ENCODE data around the gene FAM131A. TPM values are rescaled to one million over a fixed set of nuclear protein-coding genes. Genes with fewer than 3 reads are reported as not detected.
A peak's percentile ranks its signal among the peaks of the same experiment; 100 is the strongest.

Gene FAM131A
- total RNA-seq, 1 donor from 2014 or later = 28.5 TPM

GRCh38 chr3:184352897-184353545, 15.6 kb downstream of the FAM131A start:
- intact Hi-C loops (cut with DNase I) = no loop called here

GRCh38 chr3:184353546-184353941, 16.1 kb downstream of the FAM131A start:
- intact Hi-C loops (cut with DNase I) = no loop called here

More at GRCh38 chr3:184352897-184353545, 15.6 kb downstream of the FAM131A start:
- H3K9me3 ChIP-seq = no peaks in the 10 kb centered on the region
- no peaks in the 10 kb centered on the region for H3K27me3 ChIP-seq
- peaks cover 0 to 14% of the 10 kb centered on the region in 2 donors for H3K36me3 ChIP-seq
- no peak overlapping the region for H3K27ac ChIP-seq
- no peak overlapping the region for H3K4me3 ChIP-seq
- DNase-seq (ENCODE audit: extremely low spot score in 2 of 2) = no peak
- TF ChIP-seq CTCF (IDR thresholded peaks at IDR 0.05) = no peak
- TF ChIP-seq POLR2AphosphoS5 (IDR thresholded peaks at IDR 0.05; ENCODE audit: insufficient read depth in 1 of 2, low read depth in 1 of 2) = no peak
- no peak for TF ChIP-seq POLR2A (IDR thresholded peaks at IDR 0.05)
- peaks cover 10% of the 10 kb centered on the region for H3K4me1 ChIP-seq

GRCh38 chr3:184354121-184354728, 16.8 kb downstream of the FAM131A start:
- Histone ChIP-seq H3K4me1 (peaks cover 10% of the 10 kb centered on the region), H3K36me3 (peaks cover 0 to 14% of the 10 kb centered on the region in 2 donors), H3K27me3 (no peaks in the 10 kb centered on the region), H3K9me3 (no peaks in the 10 kb centered on the region), H3K27ac (no peak overlapping the region), H3K4me3 (no peak overlapping the region)
- no peak for TF ChIP-seq POLR2A (IDR thresholded peaks at IDR 0.05)
- TF ChIP-seq CTCF (IDR thresholded peaks at IDR 0.05) = peak; percentile 23 to 57 (median 54)
- no peak for TF ChIP-seq POLR2AphosphoS5 (IDR thresholded peaks at IDR 0.05; ENCODE audit: insufficient read depth in 1 of 2, low read depth in 1 of 2)
- no peak for DNase-seq (ENCODE audit: extremely low spot score in 2 of 2)
- intact Hi-C loops (cut with DNase I) = no loop called here

More at GRCh38 chr3:184353546-184353941, 16.1 kb downstream of the FAM131A start:
- H3K27ac ChIP-seq = no peak overlapping the region
- H3K4me1 ChIP-seq = peaks cover 10% of the 10 kb centered on the region
- peaks cover 0 to 14% of the 10 kb centered on the region in 2 donors for H3K36me3 ChIP-seq
- no peak overlapping the region for H3K4me3 ChIP-seq
- DNase-seq (ENCODE audit: extremely low spot score in 2 of 2) = no peak
- TF ChIP-seq CTCF (IDR thresholded peaks at IDR 0.05) = no peak
- TF ChIP-seq POLR2AphosphoS5 (IDR thresholded peaks at IDR 0.05; ENCODE audit: insufficient read depth in 1 of 2, low read depth in 1 of 2) = no peak
- no peak for TF ChIP-seq POLR2A (IDR thresholded peaks at IDR 0.05)
- no peaks in the 10 kb centered on the region for H3K27me3 ChIP-seq
- H3K9me3 ChIP-seq = no peaks in the 10 kb centered on the region

- Histone ChIP-seq H3K9me3 (no peaks in the 10 kb centered on the region), H3K27ac (no peak overlapping the region), H3K4me1 (peaks cover 10% of the 10 kb centered on the region), H3K36me3 (peaks cover 0 to 14% of the 10 kb centered on the region in 2 donors), H3K4me3 (no peak overlapping the region), H3K27me3 (no peaks in the 10 kb centered on the region)
- no peak for TF ChIP-seq POLR2A (IDR thresholded peaks at IDR 0.05)
- TF ChIP-seq CTCF (IDR thresholded peaks at IDR 0.05) = no peak
- no peak for TF ChIP-seq POLR2AphosphoS5 (IDR thresholded peaks at IDR 0.05; ENCODE audit: insufficient read depth in 1 of 2, low read depth in 1 of 2)
- intact Hi-C loops (cut with DNase I) = no loop called here
- no peak for DNase-seq (ENCODE audit: extremely low spot score in 2 of 2)
Measured at GRCh38 chr3:184354754-184355153, 17.4 kb downstream of the FAM131A start.
